ENCODE results near the gene TEX19. TPM values are rescaled to one million over a fixed set of nuclear protein-coding genes. Genes with fewer than 3 reads are reported as not detected.

The TEX19 gene
- total and polyA plus RNA-seq, 2 of the 8 experiments (the other 6 are each of a cell fraction or from before 2014, with no cell fraction given), result 0.54 to 0.80 TPM

DNA sequence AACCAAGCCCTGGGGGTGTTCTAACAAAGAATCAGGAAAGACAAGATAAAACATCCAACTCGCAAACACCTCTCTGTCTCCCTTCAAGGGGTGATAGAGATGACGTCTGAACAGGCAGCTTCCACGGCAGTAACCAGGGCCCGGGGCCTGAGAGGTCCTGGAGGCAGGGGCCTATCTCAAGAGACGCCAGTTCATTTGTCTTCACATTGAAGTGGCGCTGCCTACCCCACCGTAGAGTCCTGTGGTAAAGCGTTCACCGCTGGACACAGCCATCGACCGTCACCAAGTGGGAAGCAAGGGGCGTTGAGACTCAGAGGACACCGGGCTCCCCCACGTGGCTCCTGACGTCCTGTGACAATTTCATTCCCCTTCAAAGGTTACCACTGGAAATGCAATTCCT lies 33.9 kb downstream of the TEX19 start (continued):
- TF ChIP-seq BCL11A (IDR thresholded peaks at IDR 0.05; ENCODE audit: low read depth in 2 of 2, low read length in 2 of 2) (no peak), POLR2A (IDR thresholded peaks at IDR 0.05; ENCODE audit: control extremely low read depth in 1 of 2, low read depth in 2 of 2, low read length in 2 of 2) (no peak), EGR1 (IDR thresholded peaks at IDR 0.05; ENCODE audit: borderline replicate concordance, low read depth, low read length) (no peak), FOSL1 (IDR thresholded peaks at IDR 0.05; ENCODE audit: insufficient read depth, low read depth, low read length) (no peak), NANOG (IDR thresholded peaks at IDR 0.05; ENCODE audit: insufficient read depth, low read depth, low read length, poor library complexity, severe bottlenecking) (no peak)
